ELR (cell line): ENCODE data around the gene FASN.

ENCODE experiments used
- DNase-seq: peaks from one replicate; pipeline ENCODE4 v3.0.0-alpha.2; 2015; ENCODE audit warnings: low read depth

The FASN gene

DNA sequence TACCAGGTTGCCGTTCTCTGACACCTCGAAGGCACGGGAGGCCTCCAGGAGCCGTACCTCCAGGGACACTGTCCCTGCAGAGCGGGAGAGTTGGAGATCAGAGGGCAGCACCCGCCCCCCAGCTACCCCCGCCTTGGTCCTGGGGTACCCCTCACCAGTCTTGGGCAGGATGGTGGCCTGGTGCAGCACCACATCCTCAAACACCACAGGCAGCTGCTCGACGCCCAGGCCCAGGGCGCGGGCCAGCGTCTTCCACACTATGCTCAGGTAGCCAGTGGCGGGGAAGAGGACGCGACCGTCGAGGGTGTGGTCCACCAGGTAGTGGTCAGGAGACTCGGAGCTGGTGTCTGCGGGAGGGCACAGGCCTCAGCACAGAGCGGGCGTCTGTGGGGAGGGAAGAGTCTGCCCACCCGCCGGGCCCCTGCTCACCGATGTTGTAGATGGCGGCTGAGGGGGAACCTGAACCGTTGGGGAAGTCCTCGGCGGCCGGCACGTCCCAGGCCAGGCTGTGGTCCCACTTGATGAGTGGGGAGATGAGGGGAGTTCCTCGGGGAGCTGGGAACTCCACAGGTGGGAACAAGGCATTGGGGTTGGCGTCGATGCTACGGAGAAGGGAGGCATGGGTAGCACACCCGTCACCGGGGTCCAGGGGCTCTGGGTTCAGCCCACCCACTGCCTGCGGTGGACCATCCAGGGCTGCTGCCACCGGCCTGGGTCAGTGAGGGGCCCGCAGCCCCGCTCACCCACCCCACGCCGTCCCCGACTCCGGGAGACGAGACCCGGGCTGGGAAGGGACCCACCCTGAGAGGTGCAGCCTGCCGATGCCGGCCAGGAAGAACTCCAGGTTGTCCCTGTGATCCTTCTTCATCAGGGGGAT is 9.8 kb downstream of the FASN start:
- no peak for DNase-seq

DNA sequence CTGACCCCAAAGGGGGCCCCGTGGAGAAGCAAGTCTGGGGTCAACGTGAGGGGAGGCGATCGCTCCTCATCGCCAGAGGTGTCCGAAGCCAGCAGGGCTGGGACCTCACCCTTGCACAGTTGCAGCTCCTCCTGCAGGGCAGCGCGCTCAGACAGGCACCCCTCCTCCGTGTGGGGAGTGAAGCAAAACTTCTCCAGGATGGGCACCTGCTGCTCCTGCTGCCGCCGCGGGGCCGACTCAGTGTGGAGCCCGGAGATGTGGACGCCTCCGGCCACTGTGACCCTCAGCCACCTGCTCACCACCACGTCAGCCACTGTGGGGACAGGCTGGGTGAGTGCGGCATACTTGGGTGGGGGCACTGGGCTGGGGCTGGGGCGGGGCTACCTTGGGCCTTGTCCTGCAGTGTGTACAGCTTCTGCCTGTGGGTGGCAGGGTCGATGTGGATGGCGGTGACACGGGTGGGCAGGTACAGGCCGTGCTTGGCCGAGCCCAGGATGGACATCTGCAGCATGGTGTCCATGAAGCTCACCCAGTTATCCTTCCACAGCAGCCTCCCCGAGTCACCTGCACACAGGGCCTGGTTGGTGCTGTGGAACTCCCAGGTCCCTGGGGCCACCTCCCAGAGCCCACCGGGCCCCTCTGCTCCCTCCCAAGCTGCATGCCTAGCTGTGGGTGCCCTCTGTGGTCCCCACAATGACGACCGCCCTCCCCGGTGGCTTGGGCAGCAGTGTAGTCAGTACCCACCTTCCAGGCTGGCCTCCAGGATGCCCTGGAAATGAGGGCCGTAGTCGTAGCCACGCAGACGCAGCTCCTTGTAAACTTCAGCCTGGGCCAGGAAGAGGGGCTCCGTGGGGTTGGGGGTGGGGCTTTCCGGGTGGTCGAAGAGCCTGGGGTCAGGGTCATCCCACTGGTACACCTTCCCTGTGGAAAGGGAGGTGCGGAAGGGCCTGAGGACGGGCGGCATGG is 10.8 kb downstream of the FASN start:
- no peak for DNase-seq

DNA sequence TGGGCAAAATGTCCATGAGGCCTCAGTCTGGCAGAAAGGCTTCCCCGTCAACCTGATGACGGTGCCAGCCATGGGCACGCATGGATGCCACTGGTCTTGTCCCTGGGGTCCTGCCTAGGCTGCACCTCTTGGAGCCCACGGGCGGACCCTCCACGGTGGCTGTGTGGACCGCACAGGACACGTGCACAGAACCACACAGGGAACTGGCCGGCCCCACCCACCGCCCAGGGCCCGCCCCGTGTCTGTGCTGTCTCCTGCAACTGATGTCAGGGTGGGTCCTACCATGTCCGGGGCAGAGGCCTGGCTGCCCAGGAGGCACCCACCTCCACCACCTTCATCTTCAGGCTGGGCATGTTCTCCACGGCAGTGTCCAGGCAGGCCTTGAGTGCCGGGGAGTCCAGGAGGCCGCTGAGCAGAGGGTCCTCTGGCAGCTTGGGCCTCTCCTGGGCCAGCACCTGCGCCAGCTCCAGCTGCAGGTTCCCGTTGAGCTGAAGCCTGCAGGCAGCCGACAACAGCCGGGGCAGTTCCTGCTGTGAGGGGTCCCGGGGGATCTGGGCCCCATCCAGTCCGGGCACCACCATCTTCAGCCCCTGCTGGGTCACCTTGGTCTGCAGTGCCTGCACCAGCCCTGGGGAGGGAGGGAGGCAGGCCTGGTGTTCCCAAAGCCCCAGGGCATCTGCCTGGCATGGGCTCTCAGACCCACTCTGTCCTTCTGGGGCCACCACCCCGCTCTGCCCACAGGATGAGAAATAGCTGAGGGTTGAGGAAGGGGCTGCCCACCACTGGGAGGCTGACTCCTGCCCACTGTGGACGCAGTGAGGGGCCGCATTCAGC is 11.9 kb downstream of the FASN start:
- no peak for DNase-seq

DNA sequence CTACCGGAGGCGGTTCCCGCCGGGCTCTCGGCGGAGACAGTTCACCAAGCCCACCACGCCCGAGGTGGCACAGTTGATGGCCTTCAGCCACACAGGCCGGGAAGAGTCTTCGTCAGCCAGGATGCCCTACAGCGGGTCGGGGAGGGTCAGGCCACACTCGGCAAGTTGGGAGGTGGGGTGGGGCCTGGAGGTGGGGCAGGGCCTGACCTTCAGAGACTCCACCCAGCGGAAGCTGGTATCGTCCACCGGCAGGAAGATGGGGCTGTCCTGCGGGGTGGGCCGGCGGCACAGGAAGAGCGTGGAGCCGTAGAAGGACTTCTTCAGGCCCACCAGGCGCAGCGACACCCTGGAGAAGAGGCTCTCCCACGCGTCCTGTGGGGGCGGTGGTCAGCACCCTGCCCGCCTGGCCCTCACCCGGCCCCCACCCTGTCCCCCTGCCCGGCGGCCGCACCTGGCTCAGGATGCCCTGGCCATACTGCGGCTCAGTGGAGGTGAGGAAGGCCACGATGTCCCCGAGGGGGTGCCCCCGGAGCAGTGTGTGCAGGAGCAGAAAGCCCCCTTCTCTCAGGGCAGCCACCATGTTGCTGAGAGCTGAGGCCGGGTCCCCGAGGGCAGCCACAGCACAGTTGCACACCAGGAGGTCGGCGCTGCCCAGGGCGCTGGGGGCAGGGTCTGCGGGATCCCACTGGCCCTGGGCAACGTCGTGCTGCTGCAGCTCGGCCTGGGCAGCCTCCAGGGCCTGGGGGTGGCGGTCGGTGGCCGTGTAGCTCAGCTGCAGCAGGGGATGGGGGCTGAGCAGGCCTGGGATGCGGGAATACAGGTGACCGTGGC is 12.8 kb downstream of the FASN start:
- no peak for DNase-seq

DNA sequence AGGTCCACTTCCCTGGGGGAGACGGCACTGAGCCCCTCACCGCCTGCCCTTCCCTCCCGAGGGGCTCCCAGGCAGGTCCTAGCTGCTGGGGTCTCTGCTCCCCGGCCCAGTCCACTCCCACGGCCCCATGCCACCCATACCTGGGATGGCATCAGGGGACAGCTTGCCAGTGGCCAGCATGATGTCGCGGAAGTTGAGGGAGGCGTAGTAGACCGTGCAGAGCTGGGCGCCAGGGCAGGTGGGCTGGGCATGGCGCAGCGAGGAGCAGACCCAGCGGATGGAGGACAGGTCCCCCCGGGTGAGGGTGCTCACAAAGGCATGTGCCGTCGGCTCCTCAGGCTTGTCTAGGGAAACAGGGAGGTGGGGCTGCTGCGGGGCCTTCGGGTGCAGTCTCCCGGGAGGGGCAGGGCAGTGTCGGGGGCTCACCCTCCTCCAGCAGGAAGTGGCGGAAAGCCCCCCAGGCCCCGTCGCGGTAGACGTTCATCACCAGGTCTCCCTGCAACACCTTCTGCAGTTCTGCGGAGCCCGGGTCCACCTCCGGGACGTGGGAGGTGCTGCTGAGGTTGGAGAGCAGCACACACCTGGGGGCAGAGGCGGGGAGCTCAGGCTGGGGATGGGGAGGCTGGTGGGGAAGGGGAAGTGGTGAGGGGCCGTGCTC is 13.5 kb downstream of the FASN start:
- no peak for DNase-seq

DNA sequence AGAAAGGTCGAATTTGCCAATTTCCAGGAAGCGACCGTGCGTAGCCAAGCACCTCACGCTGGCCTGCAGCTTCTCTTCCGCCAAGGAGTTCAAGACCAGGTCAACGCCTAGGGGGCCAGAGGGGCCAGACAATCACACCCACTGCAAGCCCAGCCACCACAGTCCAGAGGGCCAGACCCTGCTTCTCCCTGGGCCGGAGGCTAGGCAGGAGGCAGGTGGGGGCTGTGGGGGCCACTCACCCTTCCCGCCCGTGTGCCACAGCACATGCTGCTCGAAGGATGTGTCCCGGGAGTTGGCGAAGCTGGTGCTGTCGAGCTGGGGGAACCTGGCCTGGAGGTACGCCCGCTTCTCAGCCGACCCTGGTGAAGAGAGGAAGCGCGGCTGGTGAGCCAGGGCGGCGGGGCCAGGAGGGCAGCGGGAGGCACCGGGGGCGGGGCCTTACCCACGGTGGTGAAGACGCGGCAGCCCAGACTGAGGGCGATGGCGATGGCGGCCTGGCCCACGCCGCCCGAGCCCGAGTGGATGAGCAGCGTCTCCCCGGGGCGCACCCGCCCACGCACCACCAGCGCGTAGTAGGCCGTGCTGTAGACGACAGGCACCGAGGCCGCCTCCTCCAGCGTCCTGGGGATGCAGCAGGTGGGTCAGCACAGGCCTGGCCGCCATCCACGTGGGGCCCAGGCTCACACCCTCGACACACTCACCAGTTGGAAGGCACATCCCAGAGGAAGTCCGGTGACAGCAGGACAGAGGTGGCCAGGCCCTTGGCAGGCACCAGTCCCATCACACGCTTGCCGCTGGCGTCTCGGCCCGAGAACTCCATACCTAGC is 14.3 kb downstream of the FASN start:
- no peak for DNase-seq

DNA sequence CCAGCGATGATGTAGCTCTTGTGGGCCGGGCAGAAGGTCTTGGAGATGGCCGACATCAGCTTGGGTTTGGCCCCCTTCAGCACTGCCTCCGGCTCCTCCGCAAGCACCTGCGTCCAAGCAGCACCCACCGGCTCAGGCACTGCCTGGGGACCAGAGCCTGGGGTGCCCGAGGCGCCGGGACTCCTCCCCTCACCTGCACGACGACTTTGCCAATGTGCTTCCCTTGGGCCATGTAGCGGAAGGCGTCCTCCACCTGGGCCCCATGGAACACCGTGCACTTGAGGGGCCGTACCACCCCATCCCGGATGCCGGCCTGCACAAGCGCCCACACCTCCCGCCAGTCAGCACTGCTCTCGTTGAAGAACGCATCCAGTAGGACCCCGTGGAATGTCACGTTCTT is 15.0 kb downstream of the FASN start:
- DNase-seq: no peak

DNA sequence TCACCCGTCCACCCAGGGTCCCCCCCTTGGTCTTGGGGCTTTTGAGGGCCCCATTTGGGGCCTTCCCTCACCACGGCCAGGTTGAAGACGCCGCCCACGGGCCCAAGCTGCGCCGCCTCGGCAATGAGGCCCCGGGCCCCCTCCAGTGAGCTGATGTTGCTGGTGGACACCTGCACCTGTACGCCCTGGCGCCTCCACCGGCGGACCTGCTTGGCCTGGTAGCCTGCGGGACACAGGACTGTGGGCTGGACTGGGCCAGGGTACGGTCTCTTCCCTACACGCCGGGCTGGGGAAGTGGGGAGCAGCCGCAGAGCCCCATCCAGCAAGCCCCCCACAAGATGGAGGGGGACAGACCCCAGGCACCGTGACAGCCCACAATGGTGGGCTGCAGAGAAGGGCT is 15.6 kb downstream of the FASN start:
- DNase-seq: no peak

DNA sequence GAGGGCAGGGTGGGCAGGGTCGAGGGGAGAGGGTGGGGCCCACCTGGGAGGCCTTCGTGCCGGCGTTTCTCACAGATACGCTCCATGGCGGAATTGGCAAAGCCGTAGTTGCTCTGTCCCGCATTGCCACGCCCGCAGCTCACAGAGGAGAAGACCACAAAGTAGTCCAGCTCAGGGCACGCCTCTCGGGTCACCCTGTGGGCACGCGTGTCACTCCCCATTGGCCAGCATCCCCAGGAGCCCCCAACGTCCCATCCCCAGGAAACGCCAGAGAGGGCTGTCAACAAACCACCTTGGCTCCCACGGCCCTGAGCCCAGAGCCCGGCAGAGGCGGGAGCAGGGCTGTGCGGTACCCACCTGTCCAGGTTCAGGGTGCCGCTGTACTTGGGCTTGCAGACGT is 16.1 kb downstream of the FASN start:
- no peak for DNase-seq

DNA sequence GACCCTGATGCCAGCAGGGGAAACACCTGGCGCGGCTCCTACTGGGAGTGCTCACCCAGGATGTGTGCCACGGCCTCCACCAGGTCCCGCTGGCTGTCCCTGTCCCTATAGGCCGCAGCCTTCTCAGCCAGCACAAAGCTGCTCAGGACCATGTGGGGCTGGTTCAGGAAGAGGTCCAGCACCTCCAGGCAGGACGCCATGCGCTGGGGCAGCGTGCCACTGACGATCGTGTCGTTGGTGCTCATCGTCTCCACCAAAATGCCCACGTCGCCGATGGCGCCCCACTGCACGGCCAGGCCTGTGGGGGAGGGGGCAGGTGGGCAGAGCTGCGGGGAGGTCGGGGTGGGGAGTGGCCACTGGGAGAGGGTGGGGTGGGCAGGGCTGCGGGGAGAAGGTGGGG is 16.5 kb downstream of the FASN start:
- no peak for DNase-seq

DNA sequence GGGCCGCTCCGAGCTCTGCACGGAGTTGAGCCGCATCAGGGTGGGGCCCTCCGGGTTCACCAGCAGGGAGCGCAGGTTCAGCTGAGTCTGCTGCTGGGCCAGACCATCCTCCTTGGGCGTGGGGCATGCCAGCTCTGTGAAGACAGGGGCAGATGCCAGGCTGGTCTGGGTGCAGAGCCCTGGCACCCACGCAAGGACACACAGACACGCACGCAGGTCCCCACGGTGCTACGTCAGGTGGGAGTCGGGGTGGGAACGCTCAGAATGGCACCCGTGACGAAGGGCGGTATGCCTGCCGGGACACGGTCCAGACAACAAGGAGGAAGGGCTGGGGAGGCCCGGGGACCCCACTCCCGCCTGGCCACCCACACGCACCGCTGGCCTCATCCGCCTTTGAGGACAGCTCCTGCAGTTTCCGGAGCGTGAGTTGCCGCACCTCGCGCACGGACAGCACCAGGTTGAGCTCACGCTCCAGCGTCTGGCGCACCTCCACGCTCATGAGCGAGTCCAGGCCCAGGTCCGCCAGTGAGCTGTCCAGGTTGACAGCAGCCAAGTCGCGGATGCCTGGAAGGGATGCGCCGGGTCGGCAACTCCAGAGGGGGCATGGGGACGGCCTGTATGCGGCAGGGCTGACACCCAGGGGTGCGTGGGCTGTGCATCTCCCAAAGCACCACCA is 17.1 kb downstream of the FASN start:
- no peak for DNase-seq

DNA sequence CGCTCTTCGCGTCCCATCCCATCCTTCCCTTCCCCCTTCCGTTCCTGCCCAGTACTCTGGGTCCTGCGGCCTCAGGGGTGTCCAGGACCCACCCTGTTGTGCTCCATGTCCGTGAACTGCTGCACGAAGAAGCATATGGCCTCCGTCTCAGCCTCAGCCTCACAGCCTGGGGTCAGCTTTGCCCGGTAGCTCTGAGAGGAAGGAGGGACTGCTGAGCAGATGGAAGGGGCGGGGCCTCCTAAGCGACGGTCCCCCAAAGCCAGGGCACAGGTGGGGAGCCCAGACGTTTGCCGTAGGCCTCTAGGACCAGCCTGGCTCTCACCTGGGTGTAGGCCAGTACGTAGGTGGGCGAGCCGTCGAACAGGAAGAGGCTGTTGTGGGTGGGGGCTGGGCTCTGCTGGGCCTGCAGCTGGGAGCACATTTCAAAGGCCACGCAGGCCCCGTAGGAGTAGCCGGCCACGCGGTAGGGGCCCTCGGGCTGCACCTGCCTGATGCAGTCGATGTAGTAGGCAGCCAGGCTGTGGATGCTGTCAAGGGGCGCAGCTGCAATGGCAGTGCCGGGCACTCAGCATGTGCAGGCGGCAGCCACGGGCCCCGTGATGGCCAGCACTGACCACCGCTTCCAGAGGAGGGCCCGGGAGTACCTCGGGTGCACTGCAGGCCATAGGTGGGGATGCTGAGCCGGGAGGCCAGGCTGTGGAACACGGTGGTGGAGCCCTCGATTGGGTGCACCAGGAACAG is 17.8 kb downstream of the FASN start:
- no peak for DNase-seq

DNA sequence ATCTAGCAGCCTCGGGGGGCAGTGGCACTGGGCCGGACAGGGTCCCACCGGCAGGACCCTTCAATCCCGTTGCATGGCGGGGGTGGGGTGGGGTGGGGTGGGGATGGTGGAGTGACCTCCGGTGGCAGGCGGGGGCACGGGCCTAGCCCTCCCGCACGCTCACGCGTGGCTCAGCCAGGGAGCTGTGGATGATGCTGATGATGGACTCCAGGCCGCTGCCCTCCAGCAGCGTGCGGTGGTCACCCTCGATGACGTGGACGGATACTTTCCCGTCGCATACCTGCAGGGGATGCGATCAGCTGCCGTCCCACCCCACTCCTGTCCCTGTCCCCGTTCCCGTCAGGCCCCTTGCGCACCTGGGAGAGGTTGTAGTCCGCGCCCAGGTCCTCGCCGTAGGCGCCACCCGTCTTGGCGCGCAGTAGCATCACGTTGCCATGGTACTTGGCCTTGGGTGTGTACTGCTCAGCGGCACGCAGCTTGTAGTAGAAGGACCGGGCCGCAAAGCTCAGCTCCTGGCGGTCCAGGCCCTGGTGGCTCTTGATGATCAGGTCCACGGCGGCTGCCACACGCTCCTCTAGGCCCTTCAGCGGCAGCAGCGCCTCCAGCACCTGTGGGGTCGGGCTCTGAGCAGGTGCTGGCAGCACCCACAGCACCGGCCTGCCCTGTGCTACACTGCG is 18.9 kb downstream of the FASN start:
- DNase-seq: no peak

DNA sequence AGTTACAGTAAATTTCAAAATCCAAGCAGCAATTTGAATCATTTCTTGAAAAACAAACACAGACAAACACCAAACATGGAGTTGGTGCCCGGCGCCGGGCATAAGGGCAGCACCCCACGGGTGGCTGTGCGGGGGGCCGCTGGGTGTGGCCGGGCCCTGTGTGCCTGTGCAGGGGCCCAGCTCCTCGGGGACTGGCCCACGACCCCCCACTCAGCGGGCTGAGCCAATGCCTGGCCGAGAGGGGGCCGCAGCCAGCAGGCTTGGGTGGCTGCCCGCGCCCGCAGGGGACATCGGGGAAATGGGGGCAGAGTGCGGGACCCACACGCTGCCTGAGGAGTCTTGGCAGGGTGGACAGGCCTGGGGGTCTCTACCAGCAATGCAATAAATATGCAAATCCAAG is 19.6 kb downstream of the FASN start:
- DNase-seq: no peak

DNA sequence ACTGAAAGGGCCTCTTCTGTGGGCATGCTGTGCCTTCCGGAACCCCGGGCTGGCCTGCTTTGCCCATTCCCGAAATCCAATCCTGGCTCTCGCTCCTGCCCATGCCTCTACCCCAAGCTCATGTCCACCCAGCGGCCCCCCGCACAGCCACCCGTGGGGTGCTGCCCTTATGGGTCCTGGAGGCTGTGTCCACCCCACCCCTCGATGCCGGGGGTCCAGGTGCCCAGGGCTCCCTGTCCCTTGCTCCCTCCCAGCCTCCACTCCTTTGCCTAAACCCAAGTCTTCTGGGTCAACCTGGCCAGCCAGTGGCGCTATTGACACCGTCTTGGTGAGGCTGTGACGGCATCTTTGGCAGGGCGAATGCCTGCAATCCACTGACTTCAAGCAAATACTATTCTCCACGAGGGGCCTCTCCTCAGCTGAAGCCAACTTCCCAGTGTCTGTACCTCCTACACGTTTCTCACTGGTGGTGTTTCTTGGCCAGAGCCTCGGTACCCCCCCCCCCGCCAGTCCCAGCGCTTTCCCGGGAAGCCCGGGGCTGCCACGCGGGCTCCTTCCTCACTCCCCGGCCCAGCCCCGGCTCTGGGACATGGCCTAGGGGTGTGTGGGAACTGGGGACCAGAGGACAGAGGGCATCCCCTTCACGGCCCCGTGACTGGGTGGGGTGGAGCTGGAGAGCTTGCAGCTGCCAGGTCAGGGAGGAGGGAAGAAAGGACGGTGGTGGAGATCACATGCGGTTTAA is 20.2 kb downstream of the FASN start:
- no peak for DNase-seq

DNA sequence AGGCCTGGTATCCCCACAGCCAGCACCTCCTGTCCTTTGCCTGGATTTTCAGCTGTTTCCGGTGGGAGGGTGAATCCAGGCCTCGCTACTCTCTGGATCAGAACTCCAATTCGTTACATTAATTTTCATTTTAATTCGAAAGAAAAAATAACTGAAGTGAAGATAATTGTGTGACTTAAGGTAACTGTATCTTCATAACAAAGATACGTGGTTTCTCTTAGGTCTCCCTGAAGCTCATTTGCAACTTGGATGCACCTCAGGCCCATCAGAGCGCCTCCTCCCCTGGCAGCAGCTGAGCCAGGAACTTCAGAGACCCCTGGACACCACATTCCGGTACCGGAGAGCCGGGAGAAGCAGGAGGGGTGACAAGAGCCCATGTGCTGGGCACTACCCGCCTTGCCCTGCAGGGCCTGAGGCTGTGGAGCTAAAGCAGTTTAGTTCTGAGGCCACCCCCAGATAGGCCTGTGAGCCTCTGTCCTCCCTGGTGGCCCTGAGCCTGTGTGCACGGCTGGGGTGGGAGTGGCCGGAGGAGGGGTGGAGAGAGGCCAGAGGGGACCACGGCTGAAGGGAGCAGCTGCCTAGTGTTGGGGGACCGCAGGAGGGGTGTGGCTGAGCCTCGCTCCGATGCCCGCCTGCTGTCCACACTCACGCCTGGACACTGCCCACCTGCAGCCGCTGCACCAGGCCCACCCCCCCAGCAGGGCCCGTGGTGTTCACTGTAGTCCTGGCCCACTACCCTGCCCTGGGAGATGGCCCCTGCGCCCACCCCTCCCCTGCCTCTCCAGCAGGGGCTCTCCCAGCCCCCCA is 21.0 kb downstream of the FASN start:
- DNase-seq: no peak
